ENCODE results near the gene ETNK1. TPM values are rescaled to one million over a fixed set of nuclear protein-coding genes. Genes with fewer than 3 reads are reported as not detected.
A peak's percentile ranks its signal among the peaks of the same experiment; 100 is the strongest.

Gene ETNK1
- total and polyA plus RNA-seq, 4 donors: 14.3 to 129 (median 48.5) TPM

GRCh38 chr12:22577667-22578066 is 47.3 kb upstream of the ETNK1 start:
- 94 to 95% methylated on average over 1 of the region's 1 CpG for WGBS, 2 donors
- no peak for DNase-seq

GRCh38 chr12:22578328-22578727 is 46.6 kb upstream of the ETNK1 start:
- ATAC-seq (ENCODE audit: insufficient read depth, low FRiP score): no peak

More at GRCh38 chr12:22577667-22578066, 47.3 kb upstream of the ETNK1 start:
- Histone ChIP-seq H3K4me3 (no peak overlapping the region), H3K9ac (ENCODE audit: insufficient read depth in 1 of 2, low read length in 2 of 2) (no peak overlapping the region), H3K36me3 (ENCODE audit: control insufficient read depth in 4 of 4, insufficient read depth in 4 of 4, low read length in 4 of 4) (no peaks in the 10 kb centered on the region), H3K27ac (ENCODE audit: low read depth in 1 of 2, low read length in 1 of 2) (no peak overlapping the region), H3K27me3 (ENCODE audit: control insufficient read depth in 3 of 3, insufficient read depth in 3 of 3, low read length in 2 of 3) (no peaks in the 10 kb centered on the region), H3K4me1 (ENCODE audit: control insufficient read depth in 5 of 5, insufficient read depth in 5 of 5, low read length in 5 of 5) (no peaks in the 10 kb centered on the region), H3K9me3 (ENCODE audit: control insufficient read depth in 4 of 4, insufficient read depth in 3 of 4, low read length in 3 of 4) (no peaks in the 10 kb centered on the region)
- no peak for TF ChIP-seq CTCF (IDR thresholded peaks at IDR 0.05; ENCODE audit: control extremely low read depth, extremely low read depth)
- ATAC-seq (ENCODE audit: insufficient read depth, low FRiP score): no peak

GRCh38 chr12:22588817-22589216 is 36.2 kb upstream of the ETNK1 start:
- ATAC-seq (ENCODE audit: insufficient read depth, low FRiP score): no peak

More at GRCh38 chr12:22578328-22578727, 46.6 kb upstream of the ETNK1 start:
- Histone ChIP-seq H3K9me3 (ENCODE audit: control insufficient read depth in 4 of 4, insufficient read depth in 3 of 4, low read length in 3 of 4) (no peaks in the 10 kb centered on the region), H3K27ac (ENCODE audit: low read depth in 1 of 2, low read length in 1 of 2) (no peak overlapping the region), H3K27me3 (ENCODE audit: control insufficient read depth in 3 of 3, insufficient read depth in 3 of 3, low read length in 2 of 3) (no peaks in the 10 kb centered on the region), H3K4me3 (no peak overlapping the region), H3K4me1 (ENCODE audit: control insufficient read depth in 5 of 5, insufficient read depth in 5 of 5, low read length in 5 of 5) (no peaks in the 10 kb centered on the region), H3K36me3 (ENCODE audit: control insufficient read depth in 4 of 4, insufficient read depth in 4 of 4, low read length in 4 of 4) (no peaks in the 10 kb centered on the region), H3K9ac (ENCODE audit: insufficient read depth in 1 of 2, low read length in 2 of 2) (no peak overlapping the region)
- 95 to 99% methylated on average over 3 of the region's 3 CpGs for WGBS, 2 donors
- no peak for DNase-seq
- TF ChIP-seq CTCF (IDR thresholded peaks at IDR 0.05; ENCODE audit: control extremely low read depth, extremely low read depth): no peak

More at GRCh38 chr12:22588817-22589216, 36.2 kb upstream of the ETNK1 start:
- Histone ChIP-seq H3K9me3 (ENCODE audit: control insufficient read depth in 4 of 4, insufficient read depth in 3 of 4, low read length in 3 of 4) (no peaks in the 10 kb centered on the region), H3K36me3 (ENCODE audit: control insufficient read depth in 4 of 4, insufficient read depth in 4 of 4, low read length in 4 of 4) (no peaks in the 10 kb centered on the region), H3K4me3 (no peak overlapping the region), H3K4me1 (ENCODE audit: control insufficient read depth in 5 of 5, insufficient read depth in 5 of 5, low read length in 5 of 5) (no peaks in the 10 kb centered on the region), H3K9ac (ENCODE audit: insufficient read depth in 1 of 2, low read length in 2 of 2) (no peak overlapping the region), H3K27ac (ENCODE audit: low read depth in 1 of 2, low read length in 1 of 2) (no peak overlapping the region), H3K27me3 (ENCODE audit: control insufficient read depth in 3 of 3, insufficient read depth in 3 of 3, low read length in 2 of 3) (no peaks in the 10 kb centered on the region)
- DNase-seq: peak in 2 of 3 donors; percentile 8 to 10
- TF ChIP-seq CTCF (IDR thresholded peaks at IDR 0.05; ENCODE audit: control extremely low read depth, extremely low read depth): no peak
- 63 to 83% methylated on average over 4 of the region's 4 CpGs for WGBS, 2 donors
